NCI-H69 (cell line): ENCODE measurements around the gene MRPL9.

ENCODE experiments used
- DNase-seq: peaks from one replicate; lab custom pipeline; 2025; lab: John Stamatoyannopoulos, UW

MRPL9 gene

DNA sequence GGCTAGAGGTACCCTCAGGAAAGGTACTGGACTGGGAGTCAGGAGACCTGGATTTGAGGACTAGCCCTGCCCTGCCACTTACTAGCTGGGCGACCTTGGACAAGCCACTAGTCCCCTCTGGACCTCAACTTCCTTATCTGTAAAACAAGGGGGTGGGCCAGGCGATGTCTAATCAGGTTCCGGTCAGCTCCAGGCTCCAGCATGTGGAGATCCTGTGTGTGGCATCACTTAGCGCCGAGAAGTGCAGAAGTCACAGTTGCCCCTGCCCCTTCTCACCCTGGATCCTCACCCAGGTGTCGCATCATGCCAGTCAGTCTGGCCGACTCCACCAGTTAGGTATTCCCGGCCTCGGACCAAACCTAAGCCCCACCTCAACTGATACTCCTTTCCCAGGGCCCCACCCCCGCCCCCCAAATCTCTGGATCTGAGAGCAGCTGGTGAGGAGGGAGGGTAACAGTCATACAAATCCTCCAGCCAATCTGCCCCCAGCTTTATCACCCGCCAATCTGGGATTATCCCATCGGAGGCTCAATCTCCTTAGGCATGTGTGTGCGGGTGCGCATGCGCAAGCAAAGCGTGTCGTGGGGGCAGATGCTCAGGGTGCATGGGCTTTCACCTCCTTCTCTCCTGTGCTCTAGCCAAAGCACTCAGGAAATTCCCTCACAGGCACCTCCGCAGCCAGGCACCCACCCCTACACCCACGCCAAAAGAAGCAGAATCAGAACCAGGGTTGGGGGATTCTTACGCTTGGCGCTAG, 52.1 kb downstream of the MRPL9 start:
- no peak for DNase-seq

DNA sequence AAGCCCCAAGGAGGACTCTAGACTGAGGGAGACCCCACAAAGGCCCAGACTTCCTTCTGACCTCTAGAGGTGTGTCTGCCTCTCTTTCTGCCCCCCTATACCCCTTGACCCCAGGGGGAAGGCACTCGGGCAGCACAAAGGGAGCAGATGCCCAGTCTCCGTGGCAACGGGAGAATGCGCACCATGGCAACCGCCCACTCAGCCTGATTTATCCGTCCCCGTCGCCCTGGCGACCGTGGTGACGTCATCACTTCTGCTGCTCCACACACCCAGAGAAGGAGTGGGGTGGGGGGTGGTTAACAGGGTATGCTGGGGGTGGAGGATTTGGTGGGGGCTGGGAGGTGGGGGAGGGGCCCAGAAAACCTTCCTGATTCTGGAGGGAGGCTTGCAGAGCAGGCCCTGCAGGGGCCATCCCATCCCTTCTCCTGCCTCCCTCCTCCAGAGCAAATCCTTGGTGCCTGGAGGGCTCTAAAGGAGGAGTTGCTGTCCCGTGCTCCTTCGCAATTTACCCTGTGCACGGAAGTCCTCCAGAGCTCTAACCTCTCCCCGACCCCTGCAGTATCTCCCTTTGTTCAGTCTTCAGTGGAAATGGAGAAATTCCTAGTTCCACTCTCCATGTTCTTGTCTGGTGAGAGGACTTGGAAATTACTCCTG, 53.0 kb downstream of the MRPL9 start:
- peak; percentile 65 for DNase-seq
